Smooth muscle cell of the brain vasculature (primary cell): ENCODE data around the gene PGBD5.

ENCODE experiments used
- DNase-seq: peaks from one replicate; pipeline ENCODE4 v3.0.0-alpha.2; 2012; ENCODE audit warnings: low read depth, low spot score

Gene PGBD5

GRCh38 chr1:230301822-230302221, 124.3 kb downstream of the PGBD5 start:
- DNase-seq: no peak

GRCh38 chr1:230301322-230301721, 124.8 kb downstream of the PGBD5 start:
- DNase-seq: no peak

GRCh38 chr1:230300322-230301301, 125.5 kb downstream of the PGBD5 start:
- no peak for DNase-seq

- DNase-seq: no peak
Measured at GRCh38 chr1:230299191-230300006, 126.7 kb downstream of the PGBD5 start.

- DNase-seq: no peak
Measured at GRCh38 chr1:230295367-230295766, 130.8 kb downstream of the PGBD5 start.

- DNase-seq: no peak
Measured at GRCh38 chr1:230293390-230293700, 132.8 kb downstream of the PGBD5 start.

- no peak for DNase-seq
Measured at GRCh38 chr1:230292689-230293389, 133.3 kb downstream of the PGBD5 start.

GRCh38 chr1:230291731-230292620, 134.2 kb downstream of the PGBD5 start:
- no peak for DNase-seq

GRCh38 chr1:230289350-230289644, 136.8 kb downstream of the PGBD5 start:
- DNase-seq: no peak

GRCh38 chr1:230288641-230289349, 137.3 kb downstream of the PGBD5 start:
- DNase-seq: no peak

GRCh38 chr1:230287674-230288315, 138.3 kb downstream of the PGBD5 start:
- no peak for DNase-seq

- DNase-seq: no peak
Measured at GRCh38 chr1:230286890-230287269, 139.3 kb downstream of the PGBD5 start.

GRCh38 chr1:230286166-230286889, 139.8 kb downstream of the PGBD5 start:
- no peak for DNase-seq

- DNase-seq: no peak
Measured at GRCh38 chr1:230285351-230285750, 140.8 kb downstream of the PGBD5 start.

- DNase-seq: no peak
Measured at GRCh38 chr1:230284891-230285290, 141.2 kb downstream of the PGBD5 start.

- no peak for DNase-seq
Measured at GRCh38 chr1:230283678-230284077, 142.5 kb downstream of the PGBD5 start.

- DNase-seq: no peak
Measured at GRCh38 chr1:230282157-230282556, 144.0 kb downstream of the PGBD5 start.

- no peak for DNase-seq
Measured at GRCh38 chr1:230281556-230281955, 144.6 kb downstream of the PGBD5 start.

GRCh38 chr1:230280906-230281413, 145.2 kb downstream of the PGBD5 start:
- DNase-seq: no peak
